Tibial nerve (tissue), 4 donors: ENCODE results near the gene NINL. TPM values are rescaled to one million over a fixed set of nuclear protein-coding genes. Genes with fewer than 3 reads are reported as not detected.

ENCODE experiments used
- DNase-seq, 2 donors: peaks; one replicate each; pipeline ENCODE4 v3.0.0-alpha.2; 2019; ENCODE audit warnings: low spot score in 2 of 2
- H3K27ac ChIP-seq, 4 donors: fragments of 200-600 bp; sonication (generic) in 3 of 4; one replicate each; pipeline ENCODE4 v1.5.1; 2017 to 2019; ENCODE audit warnings: mild to moderate bottlenecking in 1 of 4
- H3K27me3 ChIP-seq, 2 donors: fragments of 200-600 bp; sonication (generic) in 1 of 2; one replicate each; pipeline versions ENCODE4 v1.5.1 to v1.6.0; 2017 to 2019
- H3K36me3 ChIP-seq, 3 donors: fragments of 200-600 bp; sonication (generic); one replicate each; pipeline ENCODE4 v1.5.1; 2018 to 2019
- H3K4me1 ChIP-seq, 4 donors: fragments of 200-600 bp; sonication (generic) in 3 of 4; one replicate each; pipeline ENCODE4 v1.5.1; 2017 to 2019
- H3K4me3 ChIP-seq, 4 donors: fragments of 200-600 bp; sonication (generic) in 3 of 4; one replicate each; pipeline ENCODE4 v1.5.1; 2017 to 2019; ENCODE audit warnings: mild to moderate bottlenecking in 1 of 4, moderate library complexity in 1 of 4
- H3K9me3 ChIP-seq, 4 donors: fragments of 200-600 bp; sonication (generic) in 3 of 4; one replicate each; pipeline ENCODE4 v1.5.1; 2017 to 2019
- CTCF ChIP-seq, 5 experiments: fragments of 200-600 bp in 3 of 5; fragments of 450-650 bp in 2 of 5; sonication (generic) in 3 of 5; IDR thresholded peaks; one replicate each; pipeline ENCODE4 v1.5.1; 2016 to 2019; ENCODE audit warnings: antibody characterized with exemption in 5 of 5, mild to moderate bottlenecking in 3 of 5, moderate library complexity in 2 of 5
- EP300 ChIP-seq, 2 donors: sonication (generic); formaldehyde crosslinking; IDR thresholded peaks; one replicate each; pipeline ENCODE4 v1.6.1; 2017; ENCODE audit warnings: antibody characterized with exemption in 2 of 2, mild to moderate bottlenecking in 1 of 2
- POLR2A ChIP-seq, 2 donors: fragments of 450-650 bp; IDR thresholded peaks; one replicate each; pipeline ENCODE4 v1.6.1; 2017; ENCODE audit warnings: antibody characterized with exemption in 2 of 2, mild to moderate bottlenecking in 2 of 2, moderate library complexity in 2 of 2
- WGBS, 2 donors: methylation state at CpG; one replicate each; pipeline ENCODE4 v1.1.5; 2018; 5-methylcytosine and 5-hydroxymethylcytosine counted together
- total RNA-seq, 4 donors: library from RNA; depleted of rRNA; stranded (reverse); fragments of >200 nt; gene quantifications; one replicate each; pipeline ENCODE4 v1.1.0, GENCODE V29; 2016

NINL gene
- total RNA-seq, 4 donors from 2014 or later = 8.0 to 14.1 (median 10.5) TPM

GRCh38 chr20:25484911-25485511, 100.3 kb downstream of the NINL start:
- H3K27ac ChIP-seq = no peak overlapping the region
- no peaks in the 10 kb centered on the region for H3K27me3 ChIP-seq
- H3K36me3 ChIP-seq = peaks cover 0 to 67% (median 0%) of the 10 kb centered on the region in 3 donors
- H3K9me3 ChIP-seq = no peaks in the 10 kb centered on the region
- H3K4me3 ChIP-seq = no peak overlapping the region
- DNase-seq = no peak
- H3K4me1 ChIP-seq = no peaks in the 10 kb centered on the region
- WGBS, 2 donors = 65 to 70% methylated on average over 12 of the region's 12 CpGs
- TF ChIP-seq EP300 (IDR thresholded peaks at IDR 0.05) (no peak), CTCF (IDR thresholded peaks at IDR 0.05) (no peak), POLR2A (IDR thresholded peaks at IDR 0.05) (no peak)

GRCh38 chr20:25484224-25484846, 101.0 kb downstream of the NINL start:
- Histone ChIP-seq H3K4me1 (no peaks in the 10 kb centered on the region), H3K27me3 (no peaks in the 10 kb centered on the region), H3K36me3 (peaks cover 0 to 65% (median 0%) of the 10 kb centered on the region in 3 donors), H3K9me3 (no peaks in the 10 kb centered on the region), H3K4me3 (no peak overlapping the region), H3K27ac (no peak overlapping the region)
- DNase-seq = no peak
- TF ChIP-seq EP300 (IDR thresholded peaks at IDR 0.05) (no peak), CTCF (IDR thresholded peaks at IDR 0.05) (no peak), POLR2A (IDR thresholded peaks at IDR 0.05) (no peak)
- WGBS, 2 donors = 88 to 89% methylated on average over 9 of the region's 9 CpGs

GRCh38 chr20:25483431-25484132, 101.7 kb downstream of the NINL start:
- no peak for DNase-seq
- Histone ChIP-seq H3K4me1 (no peaks in the 10 kb centered on the region), H3K9me3 (no peaks in the 10 kb centered on the region), H3K36me3 (peaks cover 0 to 65% (median 0%) of the 10 kb centered on the region in 3 donors), H3K27ac (no peak overlapping the region), H3K4me3 (no peak overlapping the region), H3K27me3 (no peaks in the 10 kb centered on the region)
- 85 to 89% methylated on average over 14 of the region's 14 CpGs for WGBS, 2 donors
- no peak for TF ChIP-seq POLR2A (IDR thresholded peaks at IDR 0.05)
- TF ChIP-seq CTCF (IDR thresholded peaks at IDR 0.05) = no peak
- TF ChIP-seq EP300 (IDR thresholded peaks at IDR 0.05) = no peak

DNA sequence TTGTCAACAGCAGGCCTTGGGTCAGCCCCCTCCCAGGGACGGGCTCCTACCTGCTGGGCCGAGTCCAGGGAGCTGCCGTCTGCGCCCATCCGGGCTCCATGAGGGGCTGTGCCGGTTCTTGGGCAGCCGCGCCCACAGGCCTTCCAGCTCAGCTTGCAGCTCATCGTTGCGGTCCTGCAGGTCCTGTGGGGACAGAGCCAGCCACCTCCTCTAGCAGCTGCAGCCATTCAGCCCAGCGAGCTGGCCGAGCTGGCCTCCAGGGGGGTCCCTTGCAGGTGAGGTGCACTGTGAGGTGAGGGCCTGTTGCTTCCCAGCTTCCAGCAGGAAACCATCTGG, 103.4 kb downstream of the NINL start:
- Histone ChIP-seq H3K36me3 (peaks cover 0 to 71% (median 0%) of the 10 kb centered on the region in 3 donors), H3K9me3 (no peaks in the 10 kb centered on the region), H3K27ac (no peak overlapping the region), H3K27me3 (no peaks in the 10 kb centered on the region), H3K4me1 (no peaks in the 10 kb centered on the region), H3K4me3 (no peak overlapping the region)
- 92 to 93% methylated on average over 12 of the region's 12 CpGs for WGBS, 2 donors
- TF ChIP-seq POLR2A (IDR thresholded peaks at IDR 0.05) (no peak), EP300 (IDR thresholded peaks at IDR 0.05) (no peak), CTCF (IDR thresholded peaks at IDR 0.05) (no peak)
- DNase-seq = no peak
